ENCODE results near the gene MATN4.

MATN4 gene

GRCh38 chr20:45297786-45298497 lies 10.2 kb downstream of the MATN4 start:
- H3K4me2 ChIP-seq (ENCODE audit: low read length) = no peak overlapping the region
- no peaks in the 10 kb centered on the region for H3K36me3 ChIP-seq (ENCODE audit: control insufficient read depth, low read length)
- H3F3A ChIP-seq (ENCODE audit: control insufficient read depth, insufficient read depth) = no peaks in the 10 kb centered on the region
- no peak overlapping the region for H3K4me3 ChIP-seq (ENCODE audit: low read length)
- TF ChIP-seq EZH2phosphoT487 (IDR thresholded peaks at IDR 0.05; ENCODE audit: borderline replicate concordance, low read length) (no peak), CTCF (IDR thresholded peaks at IDR 0.05; ENCODE audit: low read depth, low read length, poor library complexity, severe bottlenecking) (no peak)
- no peaks in the 10 kb centered on the region for H3K9me2 ChIP-seq (replicated peaks; ENCODE audit: control insufficient read depth, low read length)
- H3K9me3 ChIP-seq (ENCODE audit: control insufficient read depth, insufficient read depth, low read length) = no peaks in the 10 kb centered on the region
- no peaks in the 10 kb centered on the region for H4K20me1 ChIP-seq (ENCODE audit: control insufficient read depth, insufficient read depth, low read depth, low read length)
- H3K4me1 ChIP-seq (ENCODE audit: control insufficient read depth, low read length) = no peaks in the 10 kb centered on the region
- peaks cover 6% of the 10 kb centered on the region; the same call in 1 of the 2 replicates for H3K27me3 ChIP-seq (ENCODE audit: control insufficient read depth, low read length)
- H3K79me2 ChIP-seq (ENCODE audit: control insufficient read depth, low read length) = no peaks in the 10 kb centered on the region
- no peak overlapping the region for H3K27ac ChIP-seq (ENCODE audit: low read depth, low read length)

GRCh38 chr20:45294659-45295058 lies 13.4 kb downstream of the MATN4 start:
- Histone ChIP-seq H3K79me2 (ENCODE audit: control insufficient read depth, low read length) (no peaks in the 10 kb centered on the region), H3F3A (ENCODE audit: control insufficient read depth, insufficient read depth) (no peaks in the 10 kb centered on the region), H3K36me3 (ENCODE audit: control insufficient read depth, low read length) (no peaks in the 10 kb centered on the region), H3K9me2 (replicated peaks; ENCODE audit: control insufficient read depth, low read length) (no peaks in the 10 kb centered on the region), H3K4me3 (ENCODE audit: low read length) (no peak overlapping the region), H3K9me3 (ENCODE audit: control insufficient read depth, insufficient read depth, low read length) (no peaks in the 10 kb centered on the region), H3K4me2 (ENCODE audit: low read length) (no peak overlapping the region), H4K20me1 (ENCODE audit: control insufficient read depth, insufficient read depth, low read depth, low read length) (no peaks in the 10 kb centered on the region), H3K27ac (ENCODE audit: low read depth, low read length) (no peak overlapping the region), H3K4me1 (ENCODE audit: control insufficient read depth, low read length) (no peaks in the 10 kb centered on the region), H3K27me3 (ENCODE audit: control insufficient read depth, low read length) (peaks cover 6% of the 10 kb centered on the region; the same call in 1 of the 2 replicates)
- TF ChIP-seq EZH2phosphoT487 (IDR thresholded peaks at IDR 0.05; ENCODE audit: borderline replicate concordance, low read length) (no peak), CTCF (IDR thresholded peaks at IDR 0.05; ENCODE audit: low read depth, low read length, poor library complexity, severe bottlenecking) (no peak)

GRCh38 chr20:45294003-45294368 lies 14.1 kb downstream of the MATN4 start:
- Histone ChIP-seq H4K20me1 (ENCODE audit: control insufficient read depth, insufficient read depth, low read depth, low read length) (no peaks in the 10 kb centered on the region), H3K9me3 (ENCODE audit: control insufficient read depth, insufficient read depth, low read length) (no peaks in the 10 kb centered on the region), H3F3A (ENCODE audit: control insufficient read depth, insufficient read depth) (no peaks in the 10 kb centered on the region), H3K36me3 (ENCODE audit: control insufficient read depth, low read length) (no peaks in the 10 kb centered on the region), H3K27me3 (ENCODE audit: control insufficient read depth, low read length) (peaks cover 6% of the 10 kb centered on the region; the same call in 1 of the 2 replicates), H3K4me3 (ENCODE audit: low read length) (no peak overlapping the region), H3K9me2 (replicated peaks; ENCODE audit: control insufficient read depth, low read length) (no peaks in the 10 kb centered on the region), H3K79me2 (ENCODE audit: control insufficient read depth, low read length) (no peaks in the 10 kb centered on the region), H3K4me1 (ENCODE audit: control insufficient read depth, low read length) (no peaks in the 10 kb centered on the region), H3K4me2 (ENCODE audit: low read length) (no peak overlapping the region), H3K27ac (ENCODE audit: low read depth, low read length) (no peak overlapping the region)
- TF ChIP-seq EZH2phosphoT487 (IDR thresholded peaks at IDR 0.05; ENCODE audit: borderline replicate concordance, low read length) (no peak), CTCF (IDR thresholded peaks at IDR 0.05; ENCODE audit: low read depth, low read length, poor library complexity, severe bottlenecking) (peak; percentile 50)
